Mucosa of descending colon (tissue), 3 donors: ENCODE results near the gene CDC42SE2. TPM values are rescaled to one million over a fixed set of nuclear protein-coding genes. Genes with fewer than 3 reads are reported as not detected.

Experiments used
- ATAC-seq: fragments of 200-7000 bp; cut with Tn5 transposase; one replicate; pipeline ENCODE4 v1.9.1; 2020; ENCODE audit warnings: mild to moderate bottlenecking, moderate library complexity
- DNase-seq, 3 donors: peaks; one replicate each; pipeline ENCODE4 v3.0.0-alpha.2; 2020
- H3K36me3 ChIP-seq: fragments of 200-600 bp; one replicate; pipeline ENCODE4 v1.8.0; 2021; ENCODE audit warnings: low read depth, mild to moderate bottlenecking
- H3K4me1 ChIP-seq: fragments of 200-600 bp; one replicate; pipeline ENCODE4 v1.8.0; 2021; ENCODE audit warnings: low read depth, mild to moderate bottlenecking
- H3K4me3 ChIP-seq: fragments of 200-600 bp; one replicate; pipeline ENCODE4 v1.8.0; 2021; ENCODE audit warnings: mild to moderate bottlenecking
- H3K9me3 ChIP-seq: fragments of 200-600 bp; one replicate; pipeline ENCODE4 v1.8.0; 2021; ENCODE audit warnings: mild to moderate bottlenecking
- intact Hi-C, 2 donors: fragments of 100-400 bp; cut with DNase I in 1 of 2; cut with micrococcal nuclease in 1 of 2; formaldehyde crosslinking; loops; one replicate each; pipeline versions ENCODE4 v1.11.0 to v1.11.1; 2022; cut with DNase I, micrococcal nuclease
- total RNA-seq, 3 donors: library from RNA; stranded (reverse); fragmentation: NEBNext Ultra II Directional in 2 of 3; extraction: Animal tissue kit (Norgen Biotek cat#: 25700) in 2 of 3; gene quantifications; one replicate each; pipeline versions ENCODE4 v1.2.1 to v1.2.4, GENCODE V29; 2021 to 2023
- TF ChIP-seq, protein P1 (sequence below): fragments of 200-600 bp; IDR thresholded peaks from one replicate; pipeline ENCODE4 v1.8.0; 2022; ENCODE audit warnings: antibody characterized with exemption, mild to moderate bottlenecking
- donor health status: DM: no; HTN: no; CAD: no; lungs with moderate emphysema.
- donor health status: DM: no; HTN: no; CAD: no.
- donor health status: DM: no; HTN: yes; CAD: no.

The CDC42SE2 gene
- total RNA-seq, 3 donors from 2014 or later = 60.5 to 116 (median 101) TPM

DNA sequence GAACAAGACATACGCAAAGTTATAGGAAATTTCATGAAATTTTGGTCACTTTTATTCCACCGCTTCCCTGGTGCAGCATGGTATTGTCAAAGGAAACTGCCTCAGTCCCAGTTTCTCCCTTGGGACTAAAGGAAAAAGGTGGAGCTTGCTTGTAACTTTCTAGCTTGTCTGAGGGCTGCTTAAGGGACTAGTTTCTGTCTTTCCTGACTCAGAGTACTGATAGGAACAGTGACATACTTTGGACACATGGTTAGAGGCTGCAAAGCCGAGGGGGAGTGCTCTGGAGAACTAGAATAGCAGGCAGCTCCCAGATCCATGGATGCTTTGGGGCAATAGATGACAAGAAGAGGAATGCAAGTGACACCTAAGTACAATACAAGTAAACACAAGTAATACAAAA lies 136.7 kb downstream of the CDC42SE2 start:
- Histone ChIP-seq H3K36me3 (no peaks in the 10 kb centered on the region), H3K4me1 (no peaks in the 10 kb centered on the region), H3K4me3 (no peak overlapping the region), H3K9me3 (no peaks in the 10 kb centered on the region)
- TF ChIP-seq, protein P1, sequence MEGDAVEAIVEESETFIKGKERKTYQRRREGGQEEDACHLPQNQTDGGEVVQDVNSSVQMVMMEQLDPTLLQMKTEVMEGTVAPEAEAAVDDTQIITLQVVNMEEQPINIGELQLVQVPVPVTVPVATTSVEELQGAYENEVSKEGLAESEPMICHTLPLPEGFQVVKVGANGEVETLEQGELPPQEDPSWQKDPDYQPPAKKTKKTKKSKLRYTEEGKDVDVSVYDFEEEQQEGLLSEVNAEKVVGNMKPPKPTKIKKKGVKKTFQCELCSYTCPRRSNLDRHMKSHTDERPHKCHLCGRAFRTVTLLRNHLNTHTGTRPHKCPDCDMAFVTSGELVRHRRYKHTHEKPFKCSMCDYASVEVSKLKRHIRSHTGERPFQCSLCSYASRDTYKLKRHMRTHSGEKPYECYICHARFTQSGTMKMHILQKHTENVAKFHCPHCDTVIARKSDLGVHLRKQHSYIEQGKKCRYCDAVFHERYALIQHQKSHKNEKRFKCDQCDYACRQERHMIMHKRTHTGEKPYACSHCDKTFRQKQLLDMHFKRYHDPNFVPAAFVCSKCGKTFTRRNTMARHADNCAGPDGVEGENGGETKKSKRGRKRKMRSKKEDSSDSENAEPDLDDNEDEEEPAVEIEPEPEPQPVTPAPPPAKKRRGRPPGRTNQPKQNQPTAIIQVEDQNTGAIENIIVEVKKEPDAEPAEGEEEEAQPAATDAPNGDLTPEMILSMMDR = no peak
- ATAC-seq (no peak), DNase-seq (no peak)
- intact Hi-C loops = no loop called here

DNA sequence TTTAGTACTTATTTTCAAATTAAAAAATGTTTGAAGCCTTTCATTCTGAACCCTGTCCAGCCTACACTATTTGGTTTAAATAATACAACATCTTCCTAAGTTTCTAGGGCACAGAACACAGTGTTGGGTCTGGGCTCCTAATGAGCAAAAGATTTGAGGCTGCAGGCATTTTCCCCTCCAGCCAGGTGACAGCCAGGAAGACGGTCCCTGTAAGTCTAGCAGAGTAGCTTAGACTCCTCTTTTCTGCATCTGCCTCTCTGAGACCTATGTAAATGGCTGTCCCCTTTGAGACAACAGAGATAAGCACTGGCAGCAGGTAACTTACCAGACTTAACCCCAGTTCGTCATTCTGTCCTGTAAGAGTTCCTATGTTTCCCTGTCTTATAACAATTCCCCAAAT lies 141.8 kb downstream of the CDC42SE2 start:
- Histone ChIP-seq H3K36me3 (no peaks in the 10 kb centered on the region), H3K4me1 (no peaks in the 10 kb centered on the region), H3K4me3 (no peak overlapping the region), H3K9me3 (no peaks in the 10 kb centered on the region)
- ATAC-seq = no peak
- no peak for DNase-seq
- intact Hi-C loops = no loop called here
- TF ChIP-seq, protein P1 = no peak

DNA sequence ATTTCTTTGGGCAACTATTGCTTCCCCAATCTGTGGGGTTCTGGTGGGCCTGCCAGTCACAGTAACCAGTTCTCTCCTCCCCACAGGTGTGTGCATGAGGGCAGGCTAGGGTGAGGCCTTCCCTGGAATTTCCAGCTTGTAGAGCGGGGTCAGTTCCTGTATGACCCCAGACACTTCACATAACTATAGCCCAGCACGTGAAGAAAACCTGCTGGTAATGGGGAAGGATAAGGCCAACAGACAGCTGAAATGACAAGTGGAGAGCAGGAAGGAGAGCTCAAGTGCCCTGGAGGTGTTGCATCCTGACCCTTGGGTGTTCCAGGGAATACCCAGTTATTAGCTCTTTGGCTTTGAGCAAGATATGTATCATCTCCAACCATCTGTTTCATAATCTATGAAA lies 142.2 kb downstream of the CDC42SE2 start:
- TF ChIP-seq, protein P1 = no peak

DNA sequence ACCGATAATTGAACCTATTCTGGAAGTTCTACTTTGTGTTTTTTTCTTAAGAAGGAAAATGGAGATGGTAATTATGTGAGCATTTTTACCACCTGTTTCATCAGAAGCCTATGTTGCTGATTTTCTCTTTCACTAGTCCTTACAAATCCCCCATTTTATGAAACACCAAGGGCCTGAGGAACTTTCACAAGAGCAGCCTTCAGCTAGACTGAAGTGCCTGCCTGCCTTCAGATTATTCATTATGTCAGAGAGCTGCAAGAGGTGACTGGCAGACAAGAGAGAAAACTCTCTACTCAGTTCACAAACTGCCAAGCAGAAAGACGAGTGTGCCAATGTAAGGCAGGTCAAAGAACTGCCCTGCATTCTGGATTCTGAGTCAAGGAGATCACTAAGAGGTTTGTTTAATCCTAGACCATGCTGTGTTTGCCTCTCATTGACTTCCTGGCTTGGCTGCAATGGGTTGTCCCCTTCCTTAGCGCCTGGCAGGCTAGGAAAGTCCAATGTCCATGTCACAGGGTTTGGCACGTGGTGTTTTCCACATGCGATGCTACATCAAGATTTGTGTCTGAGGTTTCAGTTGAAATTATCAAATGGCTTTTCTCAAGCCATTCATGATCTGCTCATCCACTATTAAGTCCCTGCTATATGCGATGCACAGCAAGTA lies 143.3 kb downstream of the CDC42SE2 start:
- TF ChIP-seq, protein P1 = no peak
- H3K4me3 ChIP-seq = no peak overlapping the region
- H3K36me3 ChIP-seq = no peaks in the 10 kb centered on the region
- ATAC-seq = peak; percentile 89
- H3K9me3 ChIP-seq = no peaks in the 10 kb centered on the region
- peak in 1 of 3 donors; percentile 22 for DNase-seq
- intact Hi-C loops = no loop called here
- H3K4me1 ChIP-seq = no peaks in the 10 kb centered on the region

More for the DNA sequence above, 142.2 kb downstream of the CDC42SE2 start:
- no peaks in the 10 kb centered on the region for H3K9me3 ChIP-seq
- H3K4me1 ChIP-seq = no peaks in the 10 kb centered on the region
- no peak for ATAC-seq
- no peaks in the 10 kb centered on the region for H3K36me3 ChIP-seq
- intact Hi-C loops = no loop called here
- DNase-seq = no peak
- H3K4me3 ChIP-seq = no peak overlapping the region

DNA sequence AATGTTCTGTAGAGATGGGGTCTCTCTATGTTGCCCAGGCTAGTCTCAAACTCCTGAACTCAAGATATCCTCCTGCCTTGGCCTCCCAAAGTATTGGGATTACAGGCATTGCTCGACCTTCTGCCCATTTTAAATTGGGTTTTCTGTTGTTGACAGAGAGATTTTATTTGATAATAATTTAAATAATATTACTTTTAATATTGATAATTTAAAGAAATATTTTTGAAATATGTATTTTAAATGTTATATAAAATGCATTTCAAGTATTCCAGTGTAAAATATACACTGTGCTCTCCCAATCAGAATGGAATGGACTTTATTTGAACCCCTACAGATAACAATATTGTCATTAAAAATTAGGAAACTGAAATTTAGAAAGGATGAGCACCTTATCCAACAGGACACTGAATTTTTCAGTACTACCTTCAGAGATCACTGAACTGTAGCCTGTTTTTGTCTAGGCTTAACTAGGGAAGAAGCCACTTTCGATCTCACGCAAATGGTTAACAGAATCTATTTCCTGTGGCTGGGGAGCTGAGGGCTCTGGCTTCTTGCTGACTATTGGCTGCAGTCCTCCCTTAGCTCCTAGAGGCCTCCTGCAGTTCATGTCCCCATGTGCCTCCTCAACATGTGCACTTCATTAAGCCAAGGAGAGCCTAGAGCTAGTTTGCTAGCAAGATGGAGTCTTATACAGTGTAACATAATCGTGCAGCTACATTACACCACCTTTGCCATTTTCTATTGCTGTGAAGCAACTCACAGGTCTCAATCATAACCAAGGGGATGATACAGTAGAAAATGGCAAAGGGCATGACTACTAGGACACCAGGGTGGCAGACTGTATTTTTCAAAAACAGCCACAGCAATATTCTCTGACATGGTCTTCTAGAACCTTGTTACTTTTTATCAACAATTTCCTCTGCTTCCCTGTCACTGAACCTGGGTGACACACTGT lies 150.0 kb downstream of the CDC42SE2 start:
- H3K9me3 ChIP-seq = no peaks in the 10 kb centered on the region
- TF ChIP-seq, protein P1 = no peak
- H3K36me3 ChIP-seq = no peaks in the 10 kb centered on the region
- no peaks in the 10 kb centered on the region for H3K4me1 ChIP-seq
- peak; percentile 23 for ATAC-seq
- no peak for DNase-seq
- intact Hi-C loops = loop anchor here in 1 of 2 donors (10.0 kb wide), 1 partner anchor 529 kb away; no protein-coding TSS in a partner anchor
- no peak overlapping the region for H3K4me3 ChIP-seq
